H1 (cell line): Measurements from ENCODE around the gene NUSAP1. TPM values are rescaled to one million over a fixed set of nuclear protein-coding genes. Genes with fewer than 3 reads are reported as not detected.

Source experiments
- CTCF ChIA-PET: fragments of 300-600 bp; sonication (Branson Sonifier 250); formaldehyde crosslinking; loops from one replicate; lab custom pipeline; 2021; ENCODE audit not compliant: partially characterized antibody; lab: Charles Lee
- POLR2A ChIA-PET: fragments of 300-600 bp; sonication (Branson Sonifier 250); formaldehyde crosslinking; loops from one replicate; lab custom pipeline; 2021; ENCODE audit warnings: inconsistent platforms; ENCODE audit not compliant: partially characterized antibody; lab: Charles Lee
- DNase-seq, 2 experiments: peaks; one replicate each; pipeline versions ENCODE4 v3.0.0 to v3.0.0-alpha.2; 2010 to 2022; ENCODE audit warnings: low spot score in 2 of 2, low read depth in 1 of 2, mixed read lengths in 1 of 2
- FAIRE-seq: peaks from 2 replicates; lab custom pipeline; 2011; peaks lifted over from hg19 to GRCh38; lab: Jason Lieb, UNC
- H2AFZ ChIP-seq: 2 replicates; pipeline ENCODE4 v1.8.1; 2012; ENCODE audit warnings: low read length, inconsistent platforms
- H2AK5ac ChIP-seq: 2 replicates; pipeline ENCODE4 v1.6.1; 2013; ENCODE audit warnings: low read depth, low read length
- H2BK120ac ChIP-seq: replicated peaks from 2 replicates; pipeline ENCODE3; 2013; ENCODE audit warnings: low read depth, low read length, inconsistent platforms
- H2BK12ac ChIP-seq: 2 replicates; pipeline ENCODE4 v1.6.1; 2013; ENCODE audit warnings: low read depth, low read length
- H2BK15ac ChIP-seq: 2 replicates; pipeline ENCODE4 v1.6.1; 2013; ENCODE audit warnings: low read length
- H2BK20ac ChIP-seq: 2 replicates; pipeline ENCODE4 v1.6.1; 2013; ENCODE audit warnings: low read length
- H2BK5ac ChIP-seq: 2 replicates; pipeline ENCODE4 v1.6.1; 2013; ENCODE audit warnings: low read depth, low read length
- H3K14ac ChIP-seq: 2 replicates; pipeline ENCODE4 v1.6.1; 2013; ENCODE audit warnings: inconsistent platforms; ENCODE audit not compliant: insufficient read length
- H3K18ac ChIP-seq: 2 replicates; pipeline ENCODE4 v1.6.1; 2013; ENCODE audit warnings: low read length; ENCODE audit errors: extremely low read depth
- H3K23ac ChIP-seq: 2 replicates; pipeline ENCODE4 v1.6.1; 2013; ENCODE audit warnings: inconsistent platforms; ENCODE audit not compliant: insufficient read length
- H3K23me2 ChIP-seq: 2 replicates; pipeline ENCODE4 v1.6.1; 2013; ENCODE audit warnings: low read depth, low read length
- H3K27ac ChIP-seq: 2 replicates; pipeline ENCODE4 v1.6.1; 2011; ENCODE audit warnings: low read depth, low read length, inconsistent platforms
- H3K27me3 ChIP-seq, 4 experiments: replicated peaks in 1 of 4; 1 replicate in 1 of 4; 2 replicates in 3 of 4; pipeline versions ENCODE4 v1.6.1 to v1.8.1; 2011 to 2013; ENCODE audit warnings: low read length in 3 of 4, mild to moderate bottlenecking in 3 of 4, inconsistent platforms in 2 of 4, mixed read lengths in 2 of 4, moderate library complexity in 1 of 4; ENCODE audit not compliant: control insufficient read depth in 3 of 4, insufficient read depth in 3 of 4; ENCODE audit errors: extremely low read depth in 1 of 4
- H3K36me3 ChIP-seq, 4 experiments: 2 replicates each; pipeline versions ENCODE4 v1.6.1 to v1.8.1; 2011 to 2013; ENCODE audit warnings: mild to moderate bottlenecking in 4 of 4, low read length in 3 of 4, moderate library complexity in 2 of 4, control low read depth in 1 of 4, inconsistent platforms in 1 of 4; ENCODE audit not compliant: insufficient read depth in 4 of 4, control insufficient read depth in 2 of 4
- H3K4ac ChIP-seq: replicated peaks from 2 replicates; pipeline ENCODE3; 2013; ENCODE audit warnings: low read length, low read depth, mixed read lengths, inconsistent platforms; ENCODE audit not compliant: insufficient read length
- H3K4me1 ChIP-seq, 4 experiments: replicated peaks in 1 of 4; 1 replicate in 1 of 4; 2 replicates in 3 of 4; pipeline versions ENCODE4 v1.6.1 to v1.8.1; 2011 to 2013; ENCODE audit warnings: low read length in 3 of 4, inconsistent platforms in 2 of 4, mixed read lengths in 1 of 4; ENCODE audit not compliant: insufficient read depth in 4 of 4, control insufficient read depth in 3 of 4
- H3K4me2 ChIP-seq, 2 experiments: 2 replicates each; pipeline versions ENCODE4 v1.6.1 to v1.8.1; 2011 to 2013; ENCODE audit warnings: low read depth in 2 of 2, low read length in 2 of 2, control low read depth in 1 of 2, inconsistent platforms in 1 of 2, mild to moderate bottlenecking in 1 of 2; ENCODE audit not compliant: insufficient read depth in 1 of 2
- H3K4me3 ChIP-seq, 4 experiments: fragments of 200-600, 300-600 bp in 1 of 4; sonication (generic), shearing (Covaris generic), sonication (Bioruptor Twin) in 1 of 4; 2 replicates each; pipeline versions ENCODE4 v1.5.1 to v1.8.1; 2011 to 2016; ENCODE audit warnings: low read length in 4 of 4, low read depth in 3 of 4, control low read depth in 2 of 4, inconsistent platforms in 2 of 4, mild to moderate bottlenecking in 2 of 4, mixed read lengths in 1 of 4, moderate library complexity in 1 of 4; ENCODE audit not compliant: insufficient read depth in 2 of 4; ENCODE audit errors: extremely low read depth in 1 of 4
- H3K56ac ChIP-seq: replicated peaks from 2 replicates; pipeline ENCODE3; 2013; ENCODE audit warnings: low read depth, mild to moderate bottlenecking, mixed read lengths, low read length, inconsistent platforms; ENCODE audit not compliant: insufficient read length
- H3K79me1 ChIP-seq: 2 replicates; pipeline ENCODE4 v1.6.1; 2013; ENCODE audit warnings: low read depth, low read length, control low read depth
- H3K79me2 ChIP-seq, 2 experiments: 2 replicates each; pipeline versions ENCODE4 v1.6.1 to v1.8.1; 2012 to 2013; ENCODE audit warnings: low read length in 2 of 2, mild to moderate bottlenecking in 2 of 2, inconsistent platforms in 1 of 2; ENCODE audit not compliant: insufficient read depth in 2 of 2, control insufficient read depth in 1 of 2
- H3K9ac ChIP-seq, 4 experiments: replicated peaks in 1 of 4; 1 replicate in 1 of 4; 2 replicates in 3 of 4; pipeline versions ENCODE4 v1.6.1 to v1.8.1; 2011 to 2013; ENCODE audit warnings: low read depth in 3 of 4, low read length in 3 of 4, control low read depth in 2 of 4, mild to moderate bottlenecking in 2 of 4, moderate library complexity in 2 of 4, inconsistent platforms in 1 of 4; ENCODE audit errors: extremely low read depth in 1 of 4
- H3K9me3 ChIP-seq, 2 experiments: 2 replicates each; pipeline versions ENCODE4 v1.6.1 to v1.8.1; 2012 to 2013; ENCODE audit warnings: mild to moderate bottlenecking in 2 of 2, moderate library complexity in 2 of 2, control low read depth in 1 of 2, inconsistent platforms in 1 of 2, low read depth in 1 of 2, low read length in 1 of 2, mixed read lengths in 1 of 2; ENCODE audit not compliant: insufficient read depth in 2 of 2
- H4K20me1 ChIP-seq, 2 experiments: replicated peaks in 1 of 2; 2 replicates each; pipeline versions ENCODE3 to v1.8.1; 2011 to 2013; ENCODE audit warnings: inconsistent platforms in 2 of 2, low read length in 2 of 2, mild to moderate bottlenecking in 1 of 2; ENCODE audit not compliant: insufficient read depth in 2 of 2, control insufficient read depth in 1 of 2
- H4K5ac ChIP-seq: 2 replicates; pipeline ENCODE4 v1.6.1; 2013; ENCODE audit warnings: low read length, low read depth, mixed read lengths, inconsistent platforms; ENCODE audit not compliant: insufficient read length
- H4K8ac ChIP-seq: 2 replicates; pipeline ENCODE4 v1.8.0; 2013; ENCODE audit warnings: mild to moderate bottlenecking, moderate library complexity, low read length, inconsistent platforms; ENCODE audit not compliant: insufficient read depth; ENCODE audit errors: extremely low read depth
- H4K91ac ChIP-seq: replicated peaks from 2 replicates; pipeline ENCODE3; 2013; ENCODE audit warnings: low read length, mixed read lengths, inconsistent platforms; ENCODE audit not compliant: insufficient read length
- CHD1 ChIP-seq: IDR thresholded peaks from 2 replicates; pipeline ENCODE4 v1.6.1; 2012; ENCODE audit warnings: low read depth, low read length, improper control_type of control experiment
- KDM4A ChIP-seq: IDR thresholded peaks from one replicate; pipeline ENCODE4 v1.7.1; 2012; ENCODE audit warnings: low read depth, mild to moderate bottlenecking, moderate library complexity, low read length, inconsistent platforms; ENCODE audit not compliant: severe bottlenecking
- KDM5A ChIP-seq: fragments of 200-600 bp; IDR thresholded peaks from 2 replicates; pipeline ENCODE4 v1.7.1; 2012; ENCODE audit warnings: mild to moderate bottlenecking, low read length, inconsistent platforms, mixed read lengths
- POLR2A ChIP-seq, 2 experiments: IDR thresholded peaks; 1 replicate in 1 of 2; 2 replicates in 1 of 2; pipeline ENCODE4 v1.6.1; 2011; ENCODE audit warnings: low read depth in 2 of 2, low read length in 2 of 2, mild to moderate bottlenecking in 2 of 2; ENCODE audit errors: control extremely low read depth in 1 of 2
- RXRA ChIP-seq: IDR thresholded peaks from 2 replicates; pipeline ENCODE4 v1.6.1; 2011; ENCODE audit warnings: low read depth, mild to moderate bottlenecking, low read length, moderate library complexity; ENCODE audit not compliant: insufficient read depth
- SAP30 ChIP-seq: fragments of 300-600 bp; sonication (generic); IDR thresholded peaks from 2 replicates; pipeline ENCODE4 v1.7.1; 2012; ENCODE audit warnings: low read length, moderate library complexity, mild to moderate bottlenecking, inconsistent platforms; ENCODE audit not compliant: insufficient read depth, insufficient replicate concordance
- TEAD4 ChIP-seq: IDR thresholded peaks from 2 replicates; pipeline ENCODE4 v1.6.1; 2012; ENCODE audit warnings: low read depth, low read length, inconsistent platforms, mixed read lengths
- USF2 ChIP-seq: IDR thresholded peaks from 2 replicates; pipeline ENCODE4 v1.6.1; 2011; ENCODE audit warnings: low read length, improper control_type of control experiment
- WGBS, 2 experiments: shearing (Covaris generic) in 1 of 2; methylation state at CpG; one replicate each; pipeline versions ENCODE4 v1.1.6 to v1.1.7; 2013 to 2015; ENCODE audit warnings: low lambda C conversion rate in 2 of 2, mixed read lengths in 2 of 2, inconsistent platforms in 1 of 2, low coverage in 1 of 2, missing lambda C conversion rate in 1 of 2; ENCODE audit not compliant: insufficient replicate concordance in 2 of 2, insufficient coverage in 1 of 2, insufficient read length in 1 of 2; ENCODE audit errors: extremely low coverage in 1 of 2, missing lambda C conversion rate in 1 of 2; 5-methylcytosine and 5-hydroxymethylcytosine counted together
- polyA plus RNA-seq, 7 experiments: library from polyadenylated mRNA; depleted of rRNA in 3 of 7; stranded (reverse) in 5 of 7; unstranded in 2 of 7; fragments of >200 nt in 5 of 7; fragments of 200-250 nt in 2 of 7; gene quantifications; 1 replicate in 5 of 7; 2 replicates in 1 of 7; 4 replicates in 1 of 7; pipeline versions ENCODE4 v1.2.1 to v1.2.3, GENCODE V29; 2011 to 2013; ENCODE audit warnings: missing spikeins in 2 of 7, mixed read lengths in 2 of 7
- total RNA-seq: library from RNA; stranded (reverse); fragmentation: NEBNext Ultra II Directional; extraction: Animal tissue kit (Norgen Biotek cat#: 25700); gene quantifications from 2 replicates; pipeline ENCODE4 v1.2.1, GENCODE V29; 2021

NUSAP1 gene
- total and polyA plus RNA-seq, 2 of the 8 experiments (the other 6 are each of a cell fraction or from before 2014, with no cell fraction given): 60.8 to 144 TPM

- Histone ChIP-seq H4K5ac (no peak overlapping the region), H3K4me1 (no peaks in the 10 kb centered on the region), H4K20me1 (peaks cover 4 to 17% of the 10 kb centered on the region in 2 experiments), H3K9ac (peak overlapping the region in 3 of 4 experiments; percentile 62 to 94 (median 67); a peak in 6 of 7 replicates), H2BK120ac (no peak overlapping the region), H2BK15ac (no peak overlapping the region), H2BK12ac (0 out of 2 replicates have a peak overlapping the region, but pooled peaks have one; percentile 68), H3K79me2 (peaks cover 3 to 46% of the 10 kb centered on the region in 2 experiments), H3K56ac (no peak overlapping the region), H3K36me3 (no peaks in the 10 kb centered on the region), H2BK20ac (no peak overlapping the region), H3K27ac (no peak overlapping the region), H2AK5ac (0 out of 2 replicates have a peak overlapping the region, but pooled peaks have one; percentile 53), H3K14ac (no peak overlapping the region), H3K4me2 (peak overlapping the region; percentile 65 to 77), H3K27me3 (no peaks in the 10 kb centered on the region), H3K4me3 (peak overlapping the region; percentile 74 to 95 (median 84)), H4K91ac (no peak overlapping the region), H3K23ac (no peak overlapping the region), H2AFZ (peak overlapping the region; percentile 9; the same call in 1 of the 2 replicates), H3K23me2 (peaks cover 12% of the 10 kb centered on the region), H3K4ac (no peak overlapping the region), H4K8ac (no peak overlapping the region; the same call in 1 of the 2 replicates), H3K18ac (0 out of 2 replicates have a peak overlapping the region, but pooled peaks have one; percentile 71), H2BK5ac (no peak overlapping the region), H3K79me1 (0 out of 2 replicates have a peak, but pooled peaks cover 2% of the 10 kb centered on the region), H3K9me3 (no peaks in the 10 kb centered on the region)
- ChIA-PET POLR2A (interaction anchor here (0.6 to 1.7 kb wide), 3 partner anchors 14 to 36 kb away, joined by 3 to 4 read pairs (median 4); no protein-coding TSS in a partner anchor), CTCF (interaction anchor here (0.6 to 1.2 kb wide), 2 partner anchors 13 to 195 kb away, joined by 3 read pairs; no protein-coding TSS in a partner anchor)
- peak; percentile 97 for TF ChIP-seq SAP30
- no peak for TF ChIP-seq POLR2A (IDR thresholded peaks at IDR 0.05; ENCODE audit: control extremely low read depth in 1 of 2, low read depth in 2 of 2, low read length in 2 of 2)
- TF ChIP-seq KDM5A: no peak
- TF ChIP-seq RXRA: no peak
- no peak for TF ChIP-seq TEAD4
- TF ChIP-seq USF2: no peak
- no peak for TF ChIP-seq KDM4A
- no peak for TF ChIP-seq CHD1
- 44% methylated on average over 20 of the region's 20 CpGs; no CpG with 5 or more reads in 1 of the 2 experiments for WGBS, 2 experiments
- DNase-seq: no peak
- no peak for FAIRE-seq
Observed at GRCh38 chr15:41416128-41416741, 83.6 kb downstream of the NUSAP1 start.
